Measurements from ENCODE around the gene FARS2.

Gene FARS2

DNA sequence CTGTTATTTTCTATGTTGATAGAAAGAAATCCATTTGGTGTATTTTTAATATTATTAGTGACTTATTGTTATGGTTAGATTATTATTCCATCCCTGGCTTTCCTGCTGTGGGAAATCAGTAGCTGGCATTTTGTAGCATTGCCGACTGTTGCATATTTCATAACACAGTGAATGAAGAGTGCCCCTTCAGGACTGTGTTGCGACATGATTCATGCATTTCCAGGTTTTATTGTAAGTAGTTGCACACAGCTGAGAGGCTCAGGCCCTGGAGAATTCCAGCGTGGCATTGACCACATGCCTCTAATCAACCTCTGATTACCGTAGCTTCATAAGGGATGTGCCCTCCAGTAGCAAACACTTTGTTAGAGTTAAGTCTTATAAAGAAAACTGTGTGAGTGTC lies 263.9 kb downstream of the FARS2 start:
- H3K4me3 ChIP-seq (replicated peaks; ENCODE audit: low read depth, low read length), result no peak overlapping the region
- peak; percentile 12 for DNase-seq (ENCODE audit: extremely low read depth, low read depth)
- TF ChIP-seq, protein P1, sequence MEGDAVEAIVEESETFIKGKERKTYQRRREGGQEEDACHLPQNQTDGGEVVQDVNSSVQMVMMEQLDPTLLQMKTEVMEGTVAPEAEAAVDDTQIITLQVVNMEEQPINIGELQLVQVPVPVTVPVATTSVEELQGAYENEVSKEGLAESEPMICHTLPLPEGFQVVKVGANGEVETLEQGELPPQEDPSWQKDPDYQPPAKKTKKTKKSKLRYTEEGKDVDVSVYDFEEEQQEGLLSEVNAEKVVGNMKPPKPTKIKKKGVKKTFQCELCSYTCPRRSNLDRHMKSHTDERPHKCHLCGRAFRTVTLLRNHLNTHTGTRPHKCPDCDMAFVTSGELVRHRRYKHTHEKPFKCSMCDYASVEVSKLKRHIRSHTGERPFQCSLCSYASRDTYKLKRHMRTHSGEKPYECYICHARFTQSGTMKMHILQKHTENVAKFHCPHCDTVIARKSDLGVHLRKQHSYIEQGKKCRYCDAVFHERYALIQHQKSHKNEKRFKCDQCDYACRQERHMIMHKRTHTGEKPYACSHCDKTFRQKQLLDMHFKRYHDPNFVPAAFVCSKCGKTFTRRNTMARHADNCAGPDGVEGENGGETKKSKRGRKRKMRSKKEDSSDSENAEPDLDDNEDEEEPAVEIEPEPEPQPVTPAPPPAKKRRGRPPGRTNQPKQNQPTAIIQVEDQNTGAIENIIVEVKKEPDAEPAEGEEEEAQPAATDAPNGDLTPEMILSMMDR (IDR thresholded peaks at IDR 0.05; ENCODE audit: low read depth, low read length, missing control alignments), result no peak

DNA sequence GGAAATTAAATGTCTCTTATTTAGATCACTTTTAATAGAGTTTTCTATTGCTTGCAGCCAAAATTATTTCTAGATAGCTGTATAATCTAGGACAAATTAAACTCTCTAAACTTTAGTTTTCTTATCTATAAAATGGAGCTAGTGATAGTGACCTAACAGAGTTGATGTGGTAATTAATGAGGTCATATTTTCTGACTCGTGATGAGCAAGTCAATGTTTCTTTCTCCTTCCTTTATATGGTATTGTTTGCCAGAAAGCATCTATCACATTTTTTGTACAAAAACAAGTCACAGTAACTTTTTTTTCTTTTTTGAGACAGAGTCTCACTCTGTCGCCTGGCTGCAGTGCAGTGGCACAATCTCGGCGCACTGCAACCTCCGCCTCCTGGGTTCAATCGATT lies 267.7 kb downstream of the FARS2 start:
- no peak for DNase-seq (ENCODE audit: extremely low read depth, low read depth)
- TF ChIP-seq, protein P1 (IDR thresholded peaks at IDR 0.05; ENCODE audit: low read depth, low read length, missing control alignments), result no peak
- no peak overlapping the region for H3K4me3 ChIP-seq (replicated peaks; ENCODE audit: low read depth, low read length)

DNA sequence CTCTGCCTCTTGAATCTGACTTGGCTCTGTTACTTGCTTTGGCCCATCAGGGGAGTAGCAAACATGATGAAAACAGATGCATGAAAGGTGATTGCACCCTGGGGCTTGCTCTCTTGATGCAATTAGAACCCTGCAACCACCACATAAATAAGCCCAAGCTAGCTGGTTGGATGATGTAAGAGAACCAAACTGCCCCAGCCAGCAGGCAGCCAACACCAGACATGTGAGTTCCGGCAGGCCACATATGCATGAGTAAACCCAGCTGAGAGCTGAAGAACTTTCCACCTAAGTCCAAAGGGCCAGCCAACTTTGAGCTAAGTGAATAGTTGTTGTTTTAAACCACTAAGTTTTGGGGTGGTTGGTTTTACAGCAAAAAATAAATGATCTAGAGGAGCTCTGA lies 268.4 kb downstream of the FARS2 start:
- DNase-seq (ENCODE audit: extremely low read depth, low read depth), result no peak
- no peak overlapping the region for H3K4me3 ChIP-seq (replicated peaks; ENCODE audit: low read depth, low read length)
- TF ChIP-seq, protein P1 (IDR thresholded peaks at IDR 0.05; ENCODE audit: low read depth, low read length, missing control alignments), result no peak

DNA sequence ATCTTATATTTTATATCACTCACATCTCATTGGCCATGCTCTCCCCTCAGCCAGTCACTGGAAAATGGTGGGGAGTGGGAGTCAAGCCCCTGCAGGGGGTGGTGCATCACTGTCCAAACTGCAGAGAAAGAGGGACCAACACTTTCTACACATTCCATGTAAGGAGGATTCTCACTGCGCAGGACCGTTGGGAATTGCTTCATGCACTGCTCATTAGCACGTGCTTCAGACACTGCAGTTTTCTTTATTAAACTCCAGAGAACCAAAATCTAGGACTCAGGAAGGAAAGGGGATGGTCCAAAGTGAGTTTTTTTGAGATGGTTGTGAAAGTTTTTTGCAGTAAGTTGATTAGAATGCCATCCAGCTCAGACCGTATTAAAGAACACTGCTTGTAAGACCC lies 269.8 kb downstream of the FARS2 start:
- no peak overlapping the region for H3K4me3 ChIP-seq (replicated peaks; ENCODE audit: low read depth, low read length)
- TF ChIP-seq, protein P1 (IDR thresholded peaks at IDR 0.05; ENCODE audit: low read depth, low read length, missing control alignments), result no peak
- no peak for DNase-seq (ENCODE audit: extremely low read depth, low read depth)

GRCh38 chr6:5531853-5532375 lies 270.6 kb downstream of the FARS2 start:
- TF ChIP-seq, protein P1 (IDR thresholded peaks at IDR 0.05; ENCODE audit: low read depth, low read length, missing control alignments), result no peak
- no peak for DNase-seq (ENCODE audit: extremely low read depth, low read depth)
- no peak overlapping the region for H3K4me3 ChIP-seq (replicated peaks; ENCODE audit: low read depth, low read length)

DNA sequence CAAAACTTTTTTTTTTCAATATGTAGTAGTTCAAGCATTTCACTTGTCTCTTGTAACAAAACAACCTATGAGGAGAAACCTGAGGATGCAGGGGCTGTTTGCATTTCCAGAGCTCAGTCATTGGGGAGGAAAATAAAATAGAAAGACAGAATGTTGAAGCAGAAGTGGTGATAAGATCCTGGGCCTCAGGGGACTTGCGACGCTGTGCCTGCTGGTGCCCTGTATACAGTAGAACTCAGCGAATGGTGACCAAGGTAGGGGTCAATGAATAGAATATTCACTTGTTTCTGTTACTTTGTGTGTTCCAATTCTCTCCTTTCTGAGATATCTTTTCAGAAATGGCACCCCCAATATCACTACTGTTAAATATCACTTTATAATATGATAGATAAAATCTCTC lies 271.6 kb downstream of the FARS2 start:
- DNase-seq (ENCODE audit: extremely low read depth, low read depth), result no peak
- no peak overlapping the region for H3K4me3 ChIP-seq (replicated peaks; ENCODE audit: low read depth, low read length)
- TF ChIP-seq, protein P1 (IDR thresholded peaks at IDR 0.05; ENCODE audit: low read depth, low read length, missing control alignments), result no peak

DNA sequence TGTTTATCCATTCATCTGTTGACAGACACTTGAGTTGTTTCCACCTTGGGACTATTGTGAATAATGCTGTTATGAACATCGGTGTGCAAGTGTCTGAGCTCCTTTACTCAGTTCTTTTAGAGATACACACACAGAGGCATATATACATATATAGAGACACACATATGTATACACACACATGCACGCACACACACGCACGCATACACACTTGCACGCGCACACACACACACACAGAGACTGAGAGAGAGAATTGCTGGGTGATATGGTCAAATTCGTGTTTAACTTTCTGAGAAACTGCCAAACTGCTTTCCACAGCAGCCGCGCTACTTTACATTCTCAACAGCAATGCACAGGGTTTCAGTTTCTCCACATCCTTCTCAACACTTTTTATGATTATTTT lies 273.3 kb downstream of the FARS2 start:
- DNase-seq (ENCODE audit: extremely low read depth, low read depth), result no peak
- H3K4me3 ChIP-seq (replicated peaks; ENCODE audit: low read depth, low read length), result no peak overlapping the region
- TF ChIP-seq, protein P1 (IDR thresholded peaks at IDR 0.05; ENCODE audit: low read depth, low read length, missing control alignments), result no peak
